ENCODE results near the gene EPHB1.

Gene EPHB1

GRCh38 chr3:135235541-135235940 is 440.5 kb downstream of the EPHB1 start:
- DNase-seq: no peak

DNA sequence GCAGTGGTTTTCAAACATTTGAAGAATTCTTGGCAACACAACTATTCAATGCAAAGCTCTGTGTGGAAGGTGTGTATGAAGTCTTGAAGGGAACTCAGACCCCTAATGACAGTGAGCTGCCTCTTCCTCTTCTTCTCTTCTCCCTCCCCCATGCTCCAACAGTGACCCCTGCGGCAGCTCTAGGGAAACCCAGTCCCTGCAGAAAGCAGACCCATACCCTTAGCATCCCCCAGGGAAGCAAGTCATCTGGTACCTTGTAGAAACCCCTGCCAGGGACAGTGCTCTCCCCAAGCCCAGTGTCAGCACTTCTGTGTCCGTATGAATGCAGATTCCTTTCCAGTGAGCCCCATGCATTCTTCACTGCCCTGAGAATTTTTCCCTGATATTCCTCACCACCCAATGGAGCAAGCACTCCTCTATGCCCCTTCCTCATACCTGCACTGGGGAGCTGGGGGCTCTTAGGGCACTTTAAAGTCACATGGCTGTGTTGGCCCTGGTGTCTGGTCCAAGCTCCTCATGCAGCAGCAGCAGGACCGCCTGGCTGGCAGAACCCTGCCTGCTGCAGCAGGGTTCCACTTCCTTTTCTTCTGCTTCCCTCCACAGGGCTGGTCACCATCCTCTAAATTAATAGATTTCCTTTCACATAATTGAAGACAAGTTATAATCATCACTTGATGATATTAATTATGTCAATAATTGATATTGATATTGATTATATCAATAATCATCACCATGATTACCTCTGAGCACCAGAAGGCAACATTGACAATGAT is 442.5 kb downstream of the EPHB1 start:
- DNase-seq: no peak

GRCh38 chr3:135238236-135238830 is 443.3 kb downstream of the EPHB1 start:
- DNase-seq: no peak

- no peak for DNase-seq
These were observed 444.0 kb downstream of the EPHB1 start for GRCh38 chr3:135238871-135239614.

DNA sequence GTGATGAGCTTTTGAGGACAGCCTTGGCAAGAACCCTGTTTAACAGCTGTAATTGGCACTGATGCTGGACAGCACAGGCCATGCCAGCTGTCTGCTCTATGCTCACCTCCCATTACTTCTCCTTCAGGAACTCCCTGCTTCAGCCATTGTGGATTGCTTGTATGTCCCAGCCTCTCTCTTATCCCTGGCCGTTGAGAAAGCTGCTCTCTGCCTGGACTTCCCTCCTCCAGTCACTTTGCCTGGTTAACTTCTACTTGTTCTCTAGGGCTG is 444.5 kb downstream of the EPHB1 start:
- DNase-seq: no peak

DNA sequence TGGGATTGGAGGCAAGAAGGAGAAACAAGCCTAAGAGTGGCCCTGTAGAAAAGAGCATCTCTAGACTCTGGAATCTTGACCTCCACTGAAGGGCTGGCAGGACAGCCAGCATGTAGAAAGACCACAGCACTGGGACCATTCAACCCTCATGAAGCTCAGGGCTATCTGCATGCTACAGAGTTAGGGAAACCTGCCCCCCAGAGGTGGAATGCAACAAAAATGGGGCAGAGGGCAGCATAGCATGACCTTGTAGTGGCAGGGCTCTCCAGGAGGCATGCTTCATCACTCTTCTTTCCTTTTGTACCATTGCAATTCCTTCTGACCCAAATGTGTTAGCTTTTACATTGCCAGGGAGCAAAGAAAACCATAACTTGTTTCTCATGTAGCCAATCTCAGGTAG is 445.4 kb downstream of the EPHB1 start:
- DNase-seq: no peak

DNA sequence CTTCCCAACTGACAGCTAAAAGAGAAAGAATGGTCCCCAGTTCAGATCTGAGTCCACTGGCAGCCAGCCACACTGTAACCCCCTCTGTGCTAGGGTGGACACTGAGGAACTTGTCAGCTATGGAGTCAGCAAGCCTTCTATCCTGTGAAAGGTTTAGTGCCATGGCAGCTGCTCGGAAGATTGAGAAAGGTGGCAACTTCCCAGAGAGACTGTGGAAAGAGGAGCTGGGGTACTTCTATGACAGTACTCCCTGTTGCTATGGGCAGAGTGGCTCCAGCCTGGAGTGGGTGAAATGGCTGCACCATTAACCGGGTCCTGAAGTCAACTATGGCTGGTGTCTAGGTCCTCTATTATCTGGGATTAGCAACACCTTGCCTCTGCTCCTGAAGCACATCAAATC is 447.2 kb downstream of the EPHB1 start:
- no peak for DNase-seq

DNA sequence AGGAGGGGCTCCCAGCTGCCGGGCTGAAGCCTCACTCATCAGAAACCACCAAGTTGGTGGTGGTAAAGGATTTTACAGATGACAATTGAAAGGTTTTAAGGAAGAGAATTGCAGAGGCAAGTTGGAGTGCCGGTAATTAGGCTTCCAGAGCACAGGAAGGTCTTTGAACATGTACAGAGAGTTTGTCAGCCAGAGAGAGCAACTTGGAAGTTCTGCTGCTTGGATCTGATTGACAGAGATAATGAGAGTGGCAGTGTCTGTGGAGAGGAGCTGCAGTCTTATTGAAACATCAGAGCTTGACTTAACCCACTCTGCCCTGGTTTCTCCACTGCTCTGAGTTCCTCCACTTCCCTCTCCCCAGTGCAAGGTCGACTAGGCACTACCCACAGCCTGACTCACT is 448.6 kb downstream of the EPHB1 start:
- no peak for DNase-seq

DNA sequence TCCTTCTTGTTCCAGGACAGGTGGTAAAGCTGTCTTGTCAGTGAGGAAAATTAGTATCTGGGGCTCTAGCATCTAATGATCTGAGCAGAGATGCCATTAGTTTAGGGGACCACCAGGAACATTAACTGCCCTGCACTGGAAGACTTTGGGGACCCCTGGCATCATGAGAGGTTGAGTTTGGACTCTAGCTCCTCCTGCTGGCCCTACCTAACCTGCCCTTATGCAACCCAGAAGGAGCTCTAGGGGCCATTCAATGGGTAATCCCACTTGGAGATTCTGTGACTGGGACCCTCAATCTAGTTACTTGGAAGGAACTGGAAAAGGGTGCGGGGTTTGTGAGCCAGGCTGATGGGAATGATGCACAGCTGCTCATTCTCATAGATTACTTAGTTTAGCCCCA is 451.0 kb downstream of the EPHB1 start:
- no peak for DNase-seq

DNA sequence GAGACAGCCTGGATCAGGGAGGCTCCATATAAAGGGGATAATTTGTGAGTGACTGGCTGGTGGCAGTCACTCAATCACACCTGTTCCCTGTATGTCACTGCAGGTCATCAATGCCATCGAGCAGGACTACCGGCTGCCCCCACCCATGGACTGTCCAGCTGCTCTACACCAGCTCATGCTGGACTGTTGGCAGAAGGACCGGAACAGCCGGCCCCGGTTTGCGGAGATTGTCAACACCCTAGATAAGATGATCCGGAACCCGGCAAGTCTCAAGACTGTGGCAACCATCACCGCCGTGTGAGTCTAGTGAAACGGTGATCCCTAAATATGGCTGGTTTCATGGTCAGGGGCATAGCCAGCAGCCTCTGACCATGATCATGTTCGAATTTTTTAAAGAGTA is 453.2 kb downstream of the EPHB1 start:
- no peak for DNase-seq

DNA sequence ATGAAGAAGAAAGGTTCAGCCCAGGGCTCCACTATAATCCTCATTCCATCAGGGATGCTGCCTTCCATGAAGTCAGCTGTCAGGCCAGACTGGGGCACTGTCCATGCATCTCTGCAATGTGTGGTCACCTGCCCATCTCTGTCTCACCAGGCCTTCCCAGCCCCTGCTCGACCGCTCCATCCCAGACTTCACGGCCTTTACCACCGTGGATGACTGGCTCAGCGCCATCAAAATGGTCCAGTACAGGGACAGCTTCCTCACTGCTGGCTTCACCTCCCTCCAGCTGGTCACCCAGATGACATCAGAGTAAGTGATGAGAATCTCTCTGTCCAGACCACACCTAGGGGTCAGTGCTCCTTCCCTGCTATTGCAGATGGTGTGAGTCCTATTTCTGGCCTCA is 454.1 kb downstream of the EPHB1 start:
- DNase-seq: no peak

DNA sequence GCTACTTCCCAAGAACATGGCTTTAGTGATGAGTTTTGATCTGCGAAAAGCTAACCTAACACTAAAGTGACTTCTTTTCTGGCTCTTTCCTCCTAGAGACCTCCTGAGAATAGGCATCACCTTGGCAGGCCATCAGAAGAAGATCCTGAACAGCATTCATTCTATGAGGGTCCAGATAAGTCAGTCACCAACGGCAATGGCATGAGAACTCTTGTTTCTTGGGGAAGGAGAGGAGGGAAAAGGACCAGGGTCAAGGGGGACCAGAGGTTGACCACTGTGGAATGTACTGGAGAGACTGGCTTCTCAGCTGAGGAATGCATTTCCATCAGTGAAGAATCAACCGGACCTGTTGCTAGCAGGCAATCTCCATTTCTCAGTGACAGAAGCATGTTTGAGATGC is 463.9 kb downstream of the EPHB1 start:
- DNase-seq: no peak

DNA sequence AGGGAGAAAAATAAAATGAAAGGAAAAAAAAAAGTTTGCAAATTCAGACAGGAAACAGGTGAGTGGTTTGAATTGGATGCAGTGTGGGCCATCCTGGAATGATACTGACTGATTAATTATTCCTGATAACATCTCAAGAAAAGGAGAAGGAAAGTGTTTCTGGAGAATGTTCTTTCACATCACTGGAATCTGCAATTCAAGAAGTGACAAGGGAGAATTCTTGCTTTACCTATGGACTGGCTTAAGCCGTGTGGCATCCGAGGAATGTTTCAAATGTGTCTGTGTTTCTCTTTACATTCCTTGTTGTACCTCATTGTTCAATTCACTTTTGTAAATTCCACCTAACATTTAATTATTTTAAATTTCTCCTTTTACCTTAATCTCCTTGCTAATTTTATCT is 465.0 kb downstream of the EPHB1 start:
- DNase-seq: no peak

DNA sequence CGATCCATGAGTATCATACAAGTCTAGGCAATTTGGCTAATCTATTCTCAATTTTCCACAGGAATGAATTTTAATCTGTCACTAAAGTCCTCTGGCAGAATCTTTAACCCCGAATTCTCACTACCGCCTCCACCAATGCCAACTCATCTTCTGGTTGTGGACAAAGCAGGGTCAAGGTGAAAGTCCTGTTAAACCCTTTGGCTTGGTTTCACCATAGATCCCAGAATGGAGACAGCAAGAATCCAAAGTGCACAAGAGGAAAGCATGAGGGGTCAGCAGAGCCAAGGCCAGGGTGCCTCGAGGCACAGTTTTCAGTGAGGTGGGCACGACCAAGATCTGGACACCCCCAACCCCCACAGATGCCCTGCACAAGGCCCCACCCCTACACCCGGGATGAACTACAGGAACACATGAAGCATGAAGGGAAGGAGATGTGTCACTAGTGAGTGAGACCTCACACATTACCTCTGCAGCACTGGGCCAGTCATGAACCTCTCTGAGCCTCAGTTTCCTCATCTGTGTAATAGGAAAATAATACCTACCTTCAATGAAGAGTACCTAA is 466.2 kb downstream of the EPHB1 start:
- DNase-seq: no peak

GRCh38 chr3:135261916-135262315 is 466.9 kb downstream of the EPHB1 start:
- DNase-seq: no peak

DNA sequence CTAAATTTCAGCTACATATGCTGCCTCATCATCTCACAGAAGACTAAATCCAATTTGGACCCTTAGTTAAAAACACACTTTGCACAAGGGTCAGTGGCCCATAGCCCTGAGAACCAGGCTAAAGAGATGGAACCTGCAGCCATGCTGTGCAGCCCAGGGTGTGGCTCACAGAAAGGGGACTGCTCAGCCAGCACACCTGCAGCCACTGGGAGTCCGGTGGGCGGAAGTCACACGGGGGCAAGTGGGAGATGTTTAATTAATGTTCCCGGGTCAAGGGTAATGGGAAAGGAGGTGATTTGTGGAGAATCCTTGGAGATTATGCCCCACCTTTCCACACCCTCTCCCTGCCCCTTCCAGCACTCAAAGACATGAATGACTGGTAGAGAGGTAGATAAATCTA is 467.4 kb downstream of the EPHB1 start:
- no peak for DNase-seq

DNA sequence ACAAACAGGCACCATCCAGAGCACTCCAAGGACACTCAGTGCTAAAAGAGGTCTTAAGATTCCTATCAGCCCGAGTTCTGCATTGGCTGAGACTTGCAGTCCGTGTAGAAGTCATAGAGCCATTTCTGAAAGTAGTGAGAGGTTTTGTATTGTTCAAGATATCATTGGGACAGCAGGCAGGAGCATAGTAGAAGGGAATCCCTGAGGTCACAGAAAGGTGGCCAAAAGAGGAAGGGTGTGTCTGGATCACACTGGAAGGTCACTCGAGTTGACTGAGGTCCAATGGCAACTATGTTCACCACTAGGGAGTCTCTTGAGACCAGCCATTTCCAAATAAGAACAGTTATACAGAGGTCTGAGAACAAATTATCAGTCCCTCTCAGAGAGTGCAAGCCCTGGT is 468.3 kb downstream of the EPHB1 start:
- no peak for DNase-seq

DNA sequence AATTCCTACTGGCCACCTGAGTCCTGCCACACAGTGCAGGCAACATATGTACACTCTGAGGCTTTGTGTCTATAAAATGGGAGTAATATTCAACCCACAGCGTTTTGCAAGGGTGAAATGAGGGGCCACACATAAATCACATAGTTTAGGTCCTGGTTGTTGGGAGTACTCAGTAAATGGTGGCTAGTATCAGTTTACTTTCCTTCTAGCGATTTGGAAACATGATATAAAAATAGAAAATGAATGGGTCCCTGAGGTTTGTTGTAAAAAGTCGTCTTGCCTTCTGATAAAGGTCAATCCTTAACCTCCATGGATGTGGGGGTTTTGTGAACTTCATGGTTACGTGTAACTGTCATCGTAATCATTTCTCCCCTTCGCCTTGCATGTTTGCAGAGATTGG is 472.4 kb downstream of the EPHB1 start:
- DNase-seq: no peak

DNA sequence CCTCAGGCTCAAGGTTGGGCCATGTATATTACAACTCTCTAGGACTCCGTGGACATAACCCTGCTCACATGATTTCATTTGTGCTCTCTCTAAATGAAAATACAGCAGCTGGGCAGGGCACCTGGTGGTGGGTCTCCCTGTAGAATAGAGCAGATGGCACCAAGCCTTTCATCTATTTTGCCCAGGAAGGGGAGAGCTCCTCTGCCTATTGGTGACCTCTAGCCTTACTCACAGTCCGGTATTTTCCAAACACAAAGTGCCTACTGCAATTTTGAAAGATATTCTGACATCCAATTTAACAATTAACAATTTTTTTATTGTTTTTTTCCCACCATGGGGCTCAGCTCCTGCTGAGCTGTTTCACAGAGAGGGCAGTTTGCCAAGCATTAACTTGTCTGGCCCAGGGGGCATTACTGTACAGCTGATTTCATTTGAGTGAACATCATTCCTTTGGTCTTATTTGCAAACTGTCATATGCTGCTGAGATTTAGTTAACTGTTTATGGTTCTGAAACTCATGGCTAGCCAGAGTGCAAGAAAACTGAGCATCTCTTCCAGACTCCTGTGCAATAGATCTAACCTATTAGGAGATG is 474.0 kb downstream of the EPHB1 start:
- no peak for DNase-seq

DNA sequence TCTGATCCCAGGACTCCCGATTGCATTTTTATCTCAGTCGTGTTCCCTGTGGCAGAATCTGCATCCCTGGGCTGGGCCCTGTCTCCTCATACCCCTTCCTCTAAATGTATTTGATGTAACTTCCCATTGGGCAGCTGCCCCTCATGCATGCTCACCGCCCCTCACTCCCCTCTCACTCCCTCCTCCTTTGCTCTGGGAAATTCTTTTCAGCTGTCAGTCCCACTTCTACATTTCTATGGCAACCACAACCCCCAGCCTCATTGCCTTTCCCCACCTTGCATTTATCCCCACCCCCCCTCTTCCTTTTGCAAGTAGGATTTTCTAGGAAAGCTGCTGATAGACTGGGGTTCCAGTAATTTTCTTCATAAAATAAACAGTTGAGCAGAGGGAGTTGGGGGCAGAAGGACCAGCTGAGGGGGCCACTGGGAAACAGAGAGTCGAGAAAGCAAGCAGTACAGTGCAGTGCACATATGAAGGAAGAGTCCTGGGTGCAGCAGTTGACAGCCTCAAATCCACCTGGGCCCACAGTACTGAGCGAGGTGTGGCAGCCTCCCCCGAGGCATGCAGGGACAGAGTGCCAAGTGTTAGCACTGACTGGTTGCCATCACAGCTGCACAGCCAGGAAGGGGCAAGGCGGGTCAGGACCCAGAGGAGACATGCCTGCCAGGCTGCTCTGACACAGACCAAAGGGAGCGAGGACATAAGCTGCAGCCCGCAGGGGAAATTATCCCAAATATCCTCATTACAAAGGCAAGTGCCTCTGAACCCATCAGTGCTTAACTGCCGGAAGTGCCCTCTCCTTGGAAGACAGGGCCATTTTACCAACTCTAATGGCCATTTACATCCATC is 476.3 kb downstream of the EPHB1 start:
- no peak for DNase-seq

DNA sequence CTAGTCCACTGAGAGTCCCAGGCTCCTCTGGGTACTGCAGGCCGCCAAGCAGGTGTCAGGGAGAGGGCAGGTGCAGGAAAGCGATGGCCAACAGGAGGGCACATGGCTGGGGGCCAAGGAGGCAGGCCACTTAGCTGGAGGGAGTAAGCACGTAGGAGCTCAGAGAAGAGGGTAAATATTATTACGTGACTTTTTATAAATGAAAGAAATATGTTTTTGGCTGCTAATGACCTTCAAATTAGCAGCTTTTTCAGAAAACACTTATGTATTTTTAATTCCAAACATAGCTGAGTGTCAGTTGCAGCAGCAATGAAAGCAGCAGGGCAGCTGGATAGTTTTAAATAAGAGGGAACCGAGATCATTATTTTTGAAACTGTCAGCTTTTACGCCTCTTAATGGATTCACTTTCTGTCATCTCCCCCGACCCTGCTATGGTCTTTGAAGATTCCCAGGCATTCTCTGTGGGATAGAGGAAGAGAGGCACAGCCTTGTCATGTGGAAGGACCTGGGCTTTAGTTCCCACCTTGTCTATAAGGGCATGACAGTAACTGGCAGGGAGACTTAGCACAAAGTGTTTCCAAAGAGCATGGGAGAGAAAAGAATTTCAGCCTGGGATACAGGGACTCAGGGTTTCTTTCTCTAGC is 477.1 kb downstream of the EPHB1 start:
- DNase-seq: no peak

GRCh38 chr3:135292162-135292561 is 497.1 kb downstream of the EPHB1 start:
- DNase-seq: no peak

All from 8988T (cell line).